HEK293 (cell line): ENCODE data around the gene NIPBL.

Experiments used
- KLF1 ChIP-seq: fragments of 450-650 bp; formaldehyde crosslinking; IDR thresholded peaks from 2 replicates; pipeline ENCODE4 v1.5.1; 2016; ENCODE audit warnings: missing biosample characterization, missing genetic modification characterization
- MZF1 ChIP-seq: fragments of 450-650 bp; formaldehyde crosslinking; IDR thresholded peaks from 2 replicates; pipeline ENCODE4 v1.5.1; 2017; ENCODE audit warnings: missing biosample characterization, missing genetic modification characterization, borderline replicate concordance
- OVOL3 ChIP-seq: fragments of 450-650 bp; formaldehyde crosslinking; IDR thresholded peaks from 2 replicates; pipeline ENCODE4 v1.5.1; 2016; ENCODE audit warnings: missing biosample characterization, missing genetic modification characterization
- ZBTB21 ChIP-seq: fragments of 450-650 bp; formaldehyde crosslinking; IDR thresholded peaks from 2 replicates; pipeline ENCODE4 v1.5.1; 2017; ENCODE audit warnings: missing biosample characterization, missing genetic modification characterization
- ZNF133 ChIP-seq: fragments of 450-650 bp; formaldehyde crosslinking; IDR thresholded peaks from 2 replicates; pipeline ENCODE4 v1.5.1; 2016; ENCODE audit warnings: missing biosample characterization, missing genetic modification characterization
- ZNF157 ChIP-seq: fragments of 450-650 bp; formaldehyde crosslinking; IDR thresholded peaks from 2 replicates; pipeline ENCODE4 v1.5.1; 2016; ENCODE audit warnings: missing biosample characterization, missing genetic modification characterization
- ZNF214 ChIP-seq: fragments of 450-650 bp; formaldehyde crosslinking; IDR thresholded peaks from 2 replicates; pipeline ENCODE4 v1.5.1; 2017; ENCODE audit warnings: missing biosample characterization, mild to moderate bottlenecking, missing genetic modification characterization, borderline replicate concordance
- ZNF223 ChIP-seq: fragments of 450-650 bp; formaldehyde crosslinking; IDR thresholded peaks from 2 replicates; pipeline ENCODE4 v1.5.1; 2016; ENCODE audit warnings: missing biosample characterization, missing genetic modification characterization
- ZNF341 ChIP-seq: fragments of 450-650 bp; formaldehyde crosslinking; IDR thresholded peaks from 2 replicates; pipeline ENCODE4; 2016; ENCODE audit warnings: low read depth, missing biosample characterization, missing genetic modification characterization
- ZNF404 ChIP-seq: fragments of 450-650 bp; formaldehyde crosslinking; IDR thresholded peaks from 2 replicates; pipeline ENCODE4 v1.5.1; 2017; ENCODE audit warnings: missing biosample characterization, missing genetic modification characterization
- ZNF416 ChIP-seq: fragments of 450-650 bp; formaldehyde crosslinking; IDR thresholded peaks from 2 replicates; pipeline ENCODE4 v1.5.1; 2016; ENCODE audit warnings: missing biosample characterization, missing genetic modification characterization
- ZNF501 ChIP-seq: fragments of 450-650 bp; formaldehyde crosslinking; IDR thresholded peaks from 2 replicates; pipeline ENCODE4 v1.5.1; 2016; ENCODE audit warnings: missing biosample characterization, missing genetic modification characterization
- ZNF626 ChIP-seq: fragments of 450-650 bp; sonication (Bioruptor Pico); formaldehyde crosslinking; IDR thresholded peaks from 2 replicates; pipeline ENCODE4 v1.5.1; 2018; ENCODE audit warnings: missing biosample characterization, missing genetic modification characterization, inconsistent platforms
- ZNF701 ChIP-seq: fragments of 450-650 bp; formaldehyde crosslinking; IDR thresholded peaks from 2 replicates; pipeline ENCODE4 v1.5.1; 2016; ENCODE audit warnings: missing biosample characterization, missing genetic modification characterization
- ZNF791 ChIP-seq: fragments of 450-650 bp; formaldehyde crosslinking; IDR thresholded peaks from 2 replicates; pipeline ENCODE4 v1.5.1; 2016; ENCODE audit warnings: missing biosample characterization, missing genetic modification characterization
- ZSCAN30 ChIP-seq: fragments of 450-650 bp; IDR thresholded peaks from 2 replicates; pipeline ENCODE4 v1.5.1; 2018; ENCODE audit warnings: missing biosample characterization, mild to moderate bottlenecking, missing genetic modification characterization, moderate library complexity
- ZSCAN5A ChIP-seq: fragments of 450-650 bp; formaldehyde crosslinking; IDR thresholded peaks from 2 replicates; pipeline ENCODE4 v1.5.1; 2016; ENCODE audit warnings: missing biosample characterization, missing genetic modification characterization
- TF ChIP-seq, protein P1 (sequence below): fragments of 450-650 bp; formaldehyde crosslinking; IDR thresholded peaks from 2 replicates; pipeline ENCODE4 v1.5.1; 2016; ENCODE audit warnings: missing biosample characterization, missing genetic modification characterization
- TF ChIP-seq, protein P2 (sequence below): fragments of 450-650 bp; formaldehyde crosslinking; conservative IDR thresholded peaks from 2 replicates; pipeline ENCODE4 v1.5.1; 2016; ENCODE audit warnings: low read depth, missing biosample characterization, missing genetic modification characterization
- TF ChIP-seq, protein P3 (sequence below): fragments of 450-650 bp; formaldehyde crosslinking; IDR thresholded peaks from 2 replicates; pipeline ENCODE4 v1.5.1; 2016; ENCODE audit warnings: missing biosample characterization, missing genetic modification characterization, low read depth
- TF ChIP-seq, protein P4 (sequence below): fragments of 450-650 bp; formaldehyde crosslinking; IDR thresholded peaks from 2 replicates; pipeline ENCODE4 v1.5.1; 2016; ENCODE audit warnings: missing biosample characterization, missing genetic modification characterization, borderline replicate concordance
- TF ChIP-seq, protein P5 (sequence below): fragments of 450-650 bp; formaldehyde crosslinking; IDR thresholded peaks from 2 replicates; pipeline ENCODE4 v1.5.1; 2016; ENCODE audit warnings: missing biosample characterization, missing genetic modification characterization
- TF ChIP-seq, protein P6 (sequence below): fragments of 450-650 bp; formaldehyde crosslinking; IDR thresholded peaks from 2 replicates; pipeline ENCODE4 v1.5.1; 2017; ENCODE audit warnings: missing biosample characterization, missing genetic modification characterization

Gene NIPBL

DNA sequence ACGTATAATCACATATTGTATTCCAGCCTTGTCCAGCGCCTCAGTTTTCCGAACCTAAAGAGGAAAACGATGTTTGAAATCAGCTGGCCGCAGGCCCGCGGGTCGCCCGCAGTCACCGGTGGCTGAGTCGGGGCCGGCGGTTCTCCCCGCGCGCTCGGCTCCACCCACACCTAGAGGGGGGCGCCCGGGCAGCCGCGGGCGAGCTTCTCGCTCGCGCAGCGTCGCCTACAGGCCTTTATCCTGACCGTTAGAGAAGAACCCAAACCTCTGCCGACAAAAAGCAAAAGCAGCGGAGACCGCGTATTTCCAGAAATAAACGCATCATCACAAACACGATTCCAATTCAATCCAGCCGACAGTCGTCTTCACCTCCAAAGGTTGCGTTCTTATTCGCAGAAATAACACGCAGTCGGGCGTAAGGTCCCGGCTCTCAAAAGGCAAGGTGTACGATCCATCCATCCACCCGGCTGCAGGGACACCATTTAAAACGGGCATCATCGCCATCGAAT, 725 bp upstream of the NIPBL start (continued):
- TF ChIP-seq, protein P1, sequence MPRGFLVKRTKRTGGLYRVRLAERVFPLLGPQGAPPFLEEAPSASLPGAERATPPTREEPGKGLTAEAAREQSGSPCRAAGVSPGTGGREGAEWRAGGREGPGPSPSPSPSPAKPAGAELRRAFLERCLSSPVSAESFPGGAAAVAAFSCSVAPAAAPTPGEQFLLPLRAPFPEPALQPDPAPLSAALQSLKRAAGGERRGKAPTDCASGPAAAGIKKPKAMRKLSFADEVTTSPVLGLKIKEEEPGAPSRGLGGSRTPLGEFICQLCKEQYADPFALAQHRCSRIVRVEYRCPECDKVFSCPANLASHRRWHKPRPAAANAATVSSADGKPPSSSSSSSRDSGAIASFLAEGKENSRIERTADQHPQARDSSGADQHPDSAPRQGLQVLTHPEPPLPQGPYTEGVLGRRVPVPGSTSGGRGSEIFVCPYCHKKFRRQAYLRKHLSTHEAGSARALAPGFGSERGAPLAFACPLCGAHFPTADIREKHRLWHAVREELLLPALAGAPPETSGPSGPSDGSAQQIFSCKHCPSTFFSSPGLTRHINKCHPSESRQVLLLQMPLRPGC (tag by site-specific recombination) = no peak; the same call in 1 of the 2 replicates
- TF ChIP-seq ZNF791 (tag by site-specific recombination) = no peak
- TF ChIP-seq ZSCAN30 (tag by site-specific recombination) = no peak; the same call in 1 of the 2 replicates
- TF ChIP-seq, protein P2, sequence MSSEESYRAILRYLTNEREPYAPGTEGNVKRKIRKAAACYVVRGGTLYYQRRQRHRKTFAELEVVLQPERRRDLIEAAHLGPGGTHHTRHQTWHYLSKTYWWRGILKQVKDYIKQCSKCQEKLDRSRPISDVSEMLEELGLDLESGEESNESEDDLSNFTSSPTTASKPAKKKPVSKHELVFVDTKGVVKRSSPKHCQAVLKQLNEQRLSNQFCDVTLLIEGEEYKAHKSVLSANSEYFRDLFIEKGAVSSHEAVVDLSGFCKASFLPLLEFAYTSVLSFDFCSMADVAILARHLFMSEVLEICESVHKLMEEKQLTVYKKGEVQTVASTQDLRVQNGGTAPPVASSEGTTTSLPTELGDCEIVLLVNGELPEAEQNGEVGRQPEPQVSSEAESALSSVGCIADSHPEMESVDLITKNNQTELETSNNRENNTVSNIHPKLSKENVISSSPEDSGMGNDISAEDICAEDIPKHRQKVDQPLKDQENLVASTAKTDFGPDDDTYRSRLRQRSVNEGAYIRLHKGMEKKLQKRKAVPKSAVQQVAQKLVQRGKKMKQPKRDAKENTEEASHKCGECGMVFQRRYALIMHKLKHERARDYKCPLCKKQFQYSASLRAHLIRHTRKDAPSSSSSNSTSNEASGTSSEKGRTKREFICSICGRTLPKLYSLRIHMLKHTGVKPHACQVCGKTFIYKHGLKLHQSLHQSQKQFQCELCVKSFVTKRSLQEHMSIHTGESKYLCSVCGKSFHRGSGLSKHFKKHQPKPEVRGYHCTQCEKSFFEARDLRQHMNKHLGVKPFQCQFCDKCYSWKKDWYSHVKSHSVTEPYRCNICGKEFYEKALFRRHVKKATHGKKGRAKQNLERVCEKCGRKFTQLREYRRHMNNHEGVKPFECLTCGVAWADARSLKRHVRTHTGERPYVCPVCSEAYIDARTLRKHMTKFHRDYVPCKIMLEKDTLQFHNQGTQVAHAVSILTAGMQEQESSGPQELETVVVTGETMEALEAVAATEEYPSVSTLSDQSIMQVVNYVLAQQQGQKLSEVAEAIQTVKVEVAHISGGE (tag by site-specific recombination) = no peak; the same call in 1 of the 2 replicates
- no peak for TF ChIP-seq ZNF223 (tag by site-specific recombination)
- TF ChIP-seq ZNF133 (tag by site-specific recombination) = no peak
- no peak for TF ChIP-seq KLF1
- TF ChIP-seq, protein P3, sequence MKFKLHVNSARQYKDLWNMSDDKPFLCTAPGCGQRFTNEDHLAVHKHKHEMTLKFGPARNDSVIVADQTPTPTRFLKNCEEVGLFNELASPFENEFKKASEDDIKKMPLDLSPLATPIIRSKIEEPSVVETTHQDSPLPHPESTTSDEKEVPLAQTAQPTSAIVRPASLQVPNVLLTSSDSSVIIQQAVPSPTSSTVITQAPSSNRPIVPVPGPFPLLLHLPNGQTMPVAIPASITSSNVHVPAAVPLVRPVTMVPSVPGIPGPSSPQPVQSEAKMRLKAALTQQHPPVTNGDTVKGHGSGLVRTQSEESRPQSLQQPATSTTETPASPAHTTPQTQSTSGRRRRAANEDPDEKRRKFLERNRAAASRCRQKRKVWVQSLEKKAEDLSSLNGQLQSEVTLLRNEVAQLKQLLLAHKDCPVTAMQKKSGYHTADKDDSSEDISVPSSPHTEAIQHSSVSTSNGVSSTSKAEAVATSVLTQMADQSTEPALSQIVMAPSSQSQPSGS = no peak
- TF ChIP-seq ZNF157 (tag by site-specific recombination) = no peak
- TF ChIP-seq ZNF501 (tag by site-specific recombination) = no peak
- peak; percentile 64; the same call in 1 of the 2 replicates for TF ChIP-seq OVOL3 (tag by site-specific recombination)
- TF ChIP-seq, protein P4, sequence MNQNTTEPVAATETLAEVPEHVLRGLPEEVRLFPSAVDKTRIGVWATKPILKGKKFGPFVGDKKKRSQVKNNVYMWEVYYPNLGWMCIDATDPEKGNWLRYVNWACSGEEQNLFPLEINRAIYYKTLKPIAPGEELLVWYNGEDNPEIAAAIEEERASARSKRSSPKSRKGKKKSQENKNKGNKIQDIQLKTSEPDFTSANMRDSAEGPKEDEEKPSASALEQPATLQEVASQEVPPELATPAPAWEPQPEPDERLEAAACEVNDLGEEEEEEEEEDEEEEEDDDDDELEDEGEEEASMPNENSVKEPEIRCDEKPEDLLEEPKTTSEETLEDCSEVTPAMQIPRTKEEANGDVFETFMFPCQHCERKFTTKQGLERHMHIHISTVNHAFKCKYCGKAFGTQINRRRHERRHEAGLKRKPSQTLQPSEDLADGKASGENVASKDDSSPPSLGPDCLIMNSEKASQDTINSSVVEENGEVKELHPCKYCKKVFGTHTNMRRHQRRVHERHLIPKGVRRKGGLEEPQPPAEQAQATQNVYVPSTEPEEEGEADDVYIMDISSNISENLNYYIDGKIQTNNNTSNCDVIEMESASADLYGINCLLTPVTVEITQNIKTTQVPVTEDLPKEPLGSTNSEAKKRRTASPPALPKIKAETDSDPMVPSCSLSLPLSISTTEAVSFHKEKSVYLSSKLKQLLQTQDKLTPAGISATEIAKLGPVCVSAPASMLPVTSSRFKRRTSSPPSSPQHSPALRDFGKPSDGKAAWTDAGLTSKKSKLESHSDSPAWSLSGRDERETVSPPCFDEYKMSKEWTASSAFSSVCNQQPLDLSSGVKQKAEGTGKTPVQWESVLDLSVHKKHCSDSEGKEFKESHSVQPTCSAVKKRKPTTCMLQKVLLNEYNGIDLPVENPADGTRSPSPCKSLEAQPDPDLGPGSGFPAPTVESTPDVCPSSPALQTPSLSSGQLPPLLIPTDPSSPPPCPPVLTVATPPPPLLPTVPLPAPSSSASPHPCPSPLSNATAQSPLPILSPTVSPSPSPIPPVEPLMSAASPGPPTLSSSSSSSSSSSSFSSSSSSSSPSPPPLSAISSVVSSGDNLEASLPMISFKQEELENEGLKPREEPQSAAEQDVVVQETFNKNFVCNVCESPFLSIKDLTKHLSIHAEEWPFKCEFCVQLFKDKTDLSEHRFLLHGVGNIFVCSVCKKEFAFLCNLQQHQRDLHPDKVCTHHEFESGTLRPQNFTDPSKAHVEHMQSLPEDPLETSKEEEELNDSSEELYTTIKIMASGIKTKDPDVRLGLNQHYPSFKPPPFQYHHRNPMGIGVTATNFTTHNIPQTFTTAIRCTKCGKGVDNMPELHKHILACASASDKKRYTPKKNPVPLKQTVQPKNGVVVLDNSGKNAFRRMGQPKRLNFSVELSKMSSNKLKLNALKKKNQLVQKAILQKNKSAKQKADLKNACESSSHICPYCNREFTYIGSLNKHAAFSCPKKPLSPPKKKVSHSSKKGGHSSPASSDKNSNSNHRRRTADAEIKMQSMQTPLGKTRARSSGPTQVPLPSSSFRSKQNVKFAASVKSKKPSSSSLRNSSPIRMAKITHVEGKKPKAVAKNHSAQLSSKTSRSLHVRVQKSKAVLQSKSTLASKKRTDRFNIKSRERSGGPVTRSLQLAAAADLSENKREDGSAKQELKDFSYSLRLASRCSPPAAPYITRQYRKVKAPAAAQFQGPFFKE (tag by site-specific recombination) = no peak
- TF ChIP-seq ZNF701 (tag by site-specific recombination) = no peak
- no peak for TF ChIP-seq ZNF416
- TF ChIP-seq ZBTB21 = no peak
- TF ChIP-seq, protein P5, sequence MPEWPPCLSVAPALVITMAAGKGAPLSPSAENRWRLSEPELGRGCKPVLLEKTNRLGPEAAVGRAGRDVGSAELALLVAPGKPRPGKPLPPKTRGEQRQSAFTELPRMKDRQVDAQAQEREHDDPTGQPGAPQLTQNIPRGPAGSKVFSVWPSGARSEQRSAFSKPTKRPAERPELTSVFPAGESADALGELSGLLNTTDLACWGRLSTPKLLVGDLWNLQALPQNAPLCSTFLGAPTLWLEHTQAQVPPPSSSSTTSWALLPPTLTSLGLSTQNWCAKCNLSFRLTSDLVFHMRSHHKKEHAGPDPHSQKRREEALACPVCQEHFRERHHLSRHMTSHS (tag by site-specific recombination) = no peak
- TF ChIP-seq ZNF404 = no peak
- TF ChIP-seq ZNF626 (tag by site-specific recombination) = no peak
- TF ChIP-seq, protein P6, sequence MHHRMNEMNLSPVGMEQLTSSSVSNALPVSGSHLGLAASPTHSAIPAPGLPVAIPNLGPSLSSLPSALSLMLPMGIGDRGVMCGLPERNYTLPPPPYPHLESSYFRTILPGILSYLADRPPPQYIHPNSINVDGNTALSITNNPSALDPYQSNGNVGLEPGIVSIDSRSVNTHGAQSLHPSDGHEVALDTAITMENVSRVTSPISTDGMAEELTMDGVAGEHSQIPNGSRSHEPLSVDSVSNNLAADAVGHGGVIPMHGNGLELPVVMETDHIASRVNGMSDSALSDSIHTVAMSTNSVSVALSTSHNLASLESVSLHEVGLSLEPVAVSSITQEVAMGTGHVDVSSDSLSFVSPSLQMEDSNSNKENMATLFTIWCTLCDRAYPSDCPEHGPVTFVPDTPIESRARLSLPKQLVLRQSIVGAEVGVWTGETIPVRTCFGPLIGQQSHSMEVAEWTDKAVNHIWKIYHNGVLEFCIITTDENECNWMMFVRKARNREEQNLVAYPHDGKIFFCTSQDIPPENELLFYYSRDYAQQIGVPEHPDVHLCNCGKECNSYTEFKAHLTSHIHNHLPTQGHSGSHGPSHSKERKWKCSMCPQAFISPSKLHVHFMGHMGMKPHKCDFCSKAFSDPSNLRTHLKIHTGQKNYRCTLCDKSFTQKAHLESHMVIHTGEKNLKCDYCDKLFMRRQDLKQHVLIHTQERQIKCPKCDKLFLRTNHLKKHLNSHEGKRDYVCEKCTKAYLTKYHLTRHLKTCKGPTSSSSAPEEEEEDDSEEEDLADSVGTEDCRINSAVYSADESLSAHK (tag by site-specific recombination) = no peak
- no peak for TF ChIP-seq ZNF341 (tag by site-specific recombination)
- no peak for TF ChIP-seq ZSCAN5A (tag by site-specific recombination)
- TF ChIP-seq ZNF214 (tag by site-specific recombination) = no peak
- TF ChIP-seq MZF1 (tag by site-specific recombination) = no peak; the same call in 1 of the 2 replicates
